IPS-20b (cell line): ENCODE data around the gene RNU6-9.
A peak's percentile ranks its signal among the peaks of the same experiment; 100 is the strongest.
"Not testable (repeated sequence)": the region's sequence is repeated elsewhere in the genome, so short reads cannot be mapped to it uniquely, and the experiment has no call there.

ENCODE experiments used
- H3K27ac ChIP-seq: one replicate; pipeline ENCODE4 v1.5.1; 2013; ENCODE audit warnings: low read length
- H3K27me3 ChIP-seq: 2 replicates; pipeline ENCODE4 v1.6.1; 2013; ENCODE audit warnings: mild to moderate bottlenecking, low read length, inconsistent platforms; ENCODE audit not compliant: insufficient read depth
- H3K36me3 ChIP-seq: 2 replicates; pipeline ENCODE4 v1.6.1; 2013; ENCODE audit warnings: low read depth, mild to moderate bottlenecking, inconsistent platforms, low read length, moderate library complexity; ENCODE audit not compliant: insufficient read depth
- H3K4me1 ChIP-seq: 2 replicates; pipeline ENCODE4 v1.6.1; 2013; ENCODE audit warnings: mild to moderate bottlenecking, control low read depth, inconsistent platforms, low read length, moderate library complexity; ENCODE audit not compliant: insufficient read depth
- H3K4me3 ChIP-seq: 2 replicates; pipeline ENCODE4 v1.5.1; 2013; ENCODE audit warnings: mild to moderate bottlenecking, low read length, inconsistent platforms
- H3K9ac ChIP-seq: 2 replicates; pipeline ENCODE4 v1.6.1; 2013; ENCODE audit warnings: low read depth, mild to moderate bottlenecking, inconsistent platforms, low read length, moderate library complexity
- H3K9me3 ChIP-seq: 2 replicates; pipeline ENCODE4 v1.6.1; 2013; ENCODE audit warnings: mild to moderate bottlenecking, low read depth, low read length, inconsistent platforms; ENCODE audit not compliant: insufficient read depth

RNU6-9 gene

DNA sequence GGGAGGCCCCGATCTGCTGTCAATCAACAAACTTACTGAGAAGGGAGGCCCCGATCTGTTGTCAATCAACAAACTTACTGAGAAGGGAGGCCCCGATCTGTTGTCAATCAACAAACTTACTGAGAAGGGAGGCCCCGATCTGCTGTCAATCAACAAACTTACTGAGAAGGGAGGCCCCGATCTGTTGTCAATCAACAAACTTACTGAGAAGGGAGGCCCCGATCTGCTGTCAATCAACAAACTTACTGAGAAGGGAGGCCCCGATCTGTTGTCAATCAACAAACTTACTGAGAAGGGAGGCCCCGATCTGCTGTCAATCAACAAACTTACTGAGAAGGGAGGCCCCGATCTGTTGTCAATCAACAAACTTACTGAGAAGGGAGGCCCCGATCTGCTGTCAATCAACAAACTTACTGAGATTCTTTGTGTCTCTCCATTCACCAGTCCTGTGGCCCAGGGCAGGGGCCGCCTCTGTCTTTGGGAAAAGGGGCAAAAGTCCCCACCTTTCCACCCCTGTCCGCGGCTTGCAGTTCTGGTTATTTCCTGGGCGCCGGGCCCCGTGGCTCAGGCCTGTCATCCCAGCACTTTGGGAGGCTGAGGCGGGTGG, 39.6 kb upstream of the RNU6-9 start:
- H3K9ac ChIP-seq, H3K4me3 ChIP-seq, H3K9me3 ChIP-seq, H3K36me3 ChIP-seq, H3K4me1 ChIP-seq, H3K27ac ChIP-seq, H3K27me3 ChIP-seq: not testable (repeated sequence)

DNA sequence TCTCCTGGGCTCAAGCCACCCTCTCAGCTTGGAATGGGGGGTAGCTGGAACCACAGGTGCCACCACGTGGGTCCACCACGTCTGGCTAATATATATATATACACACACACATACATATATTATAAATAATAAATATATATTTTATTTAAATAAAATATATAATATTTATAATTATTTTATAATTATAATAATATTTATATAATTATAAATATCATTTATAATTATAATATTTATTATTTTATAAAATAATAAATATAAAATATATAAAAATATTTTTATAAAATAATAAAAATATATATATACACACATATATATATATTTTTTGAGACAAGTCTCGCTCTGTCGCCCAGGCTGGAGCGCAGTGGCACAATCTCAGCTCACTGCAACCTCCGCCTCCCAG, 38.7 kb upstream of the RNU6-9 start:
- Histone ChIP-seq H3K9me3 (no peaks in the 10 kb centered on the region), H3K27ac (no peak overlapping the region), H3K4me1 (no peaks in the 10 kb centered on the region), H3K4me3 (no peak overlapping the region), H3K36me3 (no peaks in the 10 kb centered on the region), H3K9ac (no peak overlapping the region), H3K27me3 (peaks cover 14% of the 10 kb centered on the region)

DNA sequence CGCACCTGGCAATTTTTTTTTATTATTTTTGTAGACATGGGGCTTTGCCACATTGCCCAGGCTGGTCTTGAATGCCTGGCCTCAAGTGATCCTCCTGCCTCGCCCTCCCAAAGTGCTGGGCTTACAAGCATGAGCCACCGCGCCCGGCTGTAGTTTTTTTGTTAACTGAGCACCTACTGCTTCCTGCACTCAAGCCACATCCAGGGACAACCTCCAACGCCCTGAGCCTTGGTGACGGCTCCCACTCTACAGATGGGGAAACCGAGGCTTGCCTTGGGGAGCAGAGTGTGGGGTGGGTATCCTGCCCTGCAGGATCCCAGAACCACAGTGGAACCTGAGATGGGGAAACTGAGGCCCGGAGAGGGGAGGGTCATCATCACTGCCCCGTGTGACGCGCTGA, 38.1 kb upstream of the RNU6-9 start:
- Histone ChIP-seq H3K36me3 (no peaks in the 10 kb centered on the region), H3K9ac (no peak overlapping the region), H3K4me1 (no peaks in the 10 kb centered on the region), H3K27ac (no peak overlapping the region), H3K27me3 (peaks cover 20% of the 10 kb centered on the region), H3K9me3 (no peaks in the 10 kb centered on the region), H3K4me3 (no peak overlapping the region)

DNA sequence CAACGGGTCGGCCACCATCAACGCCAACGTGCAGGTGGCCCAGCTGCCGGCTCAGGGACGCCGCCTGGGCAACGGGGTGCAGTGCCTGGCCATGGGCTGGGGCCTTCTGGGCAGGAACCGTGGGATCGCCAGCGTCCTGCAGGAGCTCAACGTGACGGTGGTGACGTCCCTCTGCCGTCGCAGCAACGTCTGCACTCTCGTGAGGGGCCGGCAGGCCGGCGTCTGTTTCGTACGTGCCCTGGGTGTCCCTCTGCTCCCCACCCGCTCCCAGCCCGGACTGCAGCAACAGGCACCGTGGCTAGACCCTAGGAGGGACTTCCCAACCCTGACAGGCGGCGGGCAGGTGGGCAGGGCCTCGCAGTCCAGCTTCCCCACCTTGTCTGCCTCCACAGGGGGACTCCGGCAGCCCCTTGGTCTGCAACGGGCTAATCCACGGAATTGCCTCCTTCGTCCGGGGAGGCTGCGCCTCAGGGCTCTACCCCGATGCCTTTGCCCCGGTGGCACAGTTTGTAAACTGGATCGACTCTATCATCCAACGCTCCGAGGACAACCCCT, 37.6 kb upstream of the RNU6-9 start:
- Histone ChIP-seq H3K4me3 (no peak overlapping the region), H3K36me3 (no peaks in the 10 kb centered on the region), H3K27ac (no peak overlapping the region), H3K9ac (no peak overlapping the region), H3K9me3 (no peaks in the 10 kb centered on the region), H3K4me1 (no peaks in the 10 kb centered on the region), H3K27me3 (peaks cover 25% of the 10 kb centered on the region)

DNA sequence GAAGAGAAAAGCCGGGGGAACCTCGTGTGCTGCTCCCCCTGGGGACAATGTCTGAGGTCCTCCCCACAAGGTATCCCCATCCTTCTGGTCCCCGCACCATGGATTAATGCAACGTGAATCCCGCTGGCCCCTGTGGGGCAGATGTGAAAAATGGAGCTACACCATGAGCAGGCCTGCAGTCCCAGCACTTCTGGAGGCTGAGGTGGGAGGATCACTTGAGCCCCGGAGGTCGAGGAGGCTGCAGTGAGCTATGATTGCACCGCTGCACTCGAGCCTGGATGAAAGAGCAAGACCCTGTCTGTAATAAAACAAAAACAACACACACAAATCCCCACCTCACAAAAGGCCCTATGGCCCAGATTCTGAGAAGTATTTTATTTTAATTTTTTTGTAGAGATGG, 35.0 kb upstream of the RNU6-9 start:
- H3K9me3 ChIP-seq: no peaks in the 10 kb centered on the region
- H3K9ac ChIP-seq: no peak overlapping the region
- H3K27me3 ChIP-seq: peaks cover 35% of the 10 kb centered on the region
- no peaks in the 10 kb centered on the region for H3K36me3 ChIP-seq
- no peak overlapping the region for H3K4me3 ChIP-seq
- no peak overlapping the region for H3K27ac ChIP-seq
- H3K4me1 ChIP-seq: no peaks in the 10 kb centered on the region

DNA sequence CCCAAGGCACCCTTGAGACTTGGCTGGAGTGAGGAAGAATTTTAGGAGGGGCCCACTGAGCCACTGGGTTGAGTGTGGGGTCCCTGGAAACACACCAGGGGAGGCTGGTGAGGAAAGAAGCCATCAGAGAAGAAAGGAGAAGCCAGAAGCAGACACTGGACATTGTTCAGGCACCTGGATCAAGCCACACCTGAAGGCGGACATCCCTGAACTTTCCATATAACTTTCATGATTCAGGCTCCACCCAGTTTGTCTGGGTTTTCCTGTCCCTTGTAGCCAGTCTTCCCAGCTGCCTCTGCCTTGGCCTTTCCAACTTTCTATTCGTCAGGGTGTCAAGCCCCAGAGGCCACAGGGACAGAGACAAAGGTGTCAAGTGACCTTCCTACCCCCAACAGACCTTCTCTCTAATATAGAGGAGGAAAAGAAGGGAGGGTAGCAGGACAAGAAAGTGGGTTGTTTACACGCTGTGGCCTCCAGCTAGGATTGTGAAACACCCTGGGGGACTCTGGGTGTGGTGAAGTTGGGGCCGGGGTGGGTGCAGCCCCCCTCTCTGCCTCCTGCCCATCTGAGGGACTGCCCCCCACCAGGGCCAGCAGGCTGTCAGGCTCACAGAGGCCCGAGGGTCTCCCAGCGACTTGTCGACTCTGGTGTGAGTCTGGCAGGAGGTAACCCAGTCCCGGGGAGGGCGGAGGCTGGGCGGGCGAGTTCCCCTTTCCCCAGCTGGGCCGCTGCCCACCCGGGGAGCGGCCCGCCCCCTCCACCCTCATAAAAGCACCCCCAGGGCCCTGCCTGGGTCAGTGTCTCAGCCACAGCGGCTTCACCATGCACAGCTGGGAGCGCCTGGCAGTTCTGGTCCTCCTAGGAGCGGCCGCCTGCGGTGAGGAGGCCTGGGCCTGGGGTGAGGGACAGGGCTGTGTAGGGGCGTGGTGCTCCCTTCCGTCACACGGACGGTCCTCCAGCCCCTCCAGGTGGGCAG, 34.1 kb upstream of the RNU6-9 start, which contains the start of gene CFD:
TSS of gene CFD (plus strand) at position 797 of the 976 bp plus-strand sequence. CDS start at position 823, 26 bp downstream.
- H3K4me3 ChIP-seq: peak within 1 kb of the TSS; percentile 40; the same call in 1 of the 2 replicates
- H3K36me3 ChIP-seq: no peaks in the 10 kb centered on the region
- H3K4me1 ChIP-seq: no peaks in the 10 kb centered on the region
- H3K27me3 ChIP-seq: peaks cover 36% of the 10 kb centered on the region
- H3K9me3 ChIP-seq: no peaks in the 10 kb centered on the region
- no peak within 1 kb of the TSS for H3K27ac ChIP-seq
- H3K9ac ChIP-seq: no peak within 1 kb of the TSS

DNA sequence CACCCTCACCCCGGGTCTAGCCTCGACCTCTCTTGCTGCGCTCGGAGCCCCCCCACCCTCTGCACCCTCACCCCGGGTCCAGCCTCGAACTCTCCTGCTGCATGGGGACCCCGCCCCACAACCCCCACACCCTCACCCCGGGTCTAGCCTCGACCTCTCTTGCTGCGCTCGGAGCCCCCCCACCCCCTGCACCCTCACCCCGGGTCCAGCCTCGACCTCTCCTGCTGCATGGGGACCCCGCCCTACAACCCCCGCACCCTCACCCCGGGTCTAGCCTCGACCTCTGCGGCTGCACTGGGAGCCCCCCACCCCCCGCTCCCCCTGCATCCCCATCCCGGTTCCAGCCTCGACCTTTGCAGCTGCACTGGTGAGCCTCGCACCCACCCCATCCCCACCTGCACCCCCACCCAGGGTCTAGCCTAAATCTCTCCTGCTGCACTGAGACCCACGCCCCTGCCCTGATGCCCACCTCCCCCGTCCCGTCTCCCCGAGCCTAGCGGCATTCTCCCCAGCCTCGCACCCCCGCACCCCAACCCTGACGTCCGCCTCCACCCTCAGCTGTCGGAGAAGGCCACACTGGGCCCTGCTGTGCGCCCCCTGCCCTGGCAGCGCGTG, 32.0 kb upstream of the RNU6-9 start:
- Histone ChIP-seq H3K27ac (no peak overlapping the region), H3K9ac (no peak overlapping the region), H3K9me3 (no peaks in the 10 kb centered on the region), H3K4me1 (no peaks in the 10 kb centered on the region), H3K36me3 (no peaks in the 10 kb centered on the region), H3K4me3 (no peak overlapping the region; the same call in 1 of the 2 replicates), H3K27me3 (peaks cover 36% of the 10 kb centered on the region)

DNA sequence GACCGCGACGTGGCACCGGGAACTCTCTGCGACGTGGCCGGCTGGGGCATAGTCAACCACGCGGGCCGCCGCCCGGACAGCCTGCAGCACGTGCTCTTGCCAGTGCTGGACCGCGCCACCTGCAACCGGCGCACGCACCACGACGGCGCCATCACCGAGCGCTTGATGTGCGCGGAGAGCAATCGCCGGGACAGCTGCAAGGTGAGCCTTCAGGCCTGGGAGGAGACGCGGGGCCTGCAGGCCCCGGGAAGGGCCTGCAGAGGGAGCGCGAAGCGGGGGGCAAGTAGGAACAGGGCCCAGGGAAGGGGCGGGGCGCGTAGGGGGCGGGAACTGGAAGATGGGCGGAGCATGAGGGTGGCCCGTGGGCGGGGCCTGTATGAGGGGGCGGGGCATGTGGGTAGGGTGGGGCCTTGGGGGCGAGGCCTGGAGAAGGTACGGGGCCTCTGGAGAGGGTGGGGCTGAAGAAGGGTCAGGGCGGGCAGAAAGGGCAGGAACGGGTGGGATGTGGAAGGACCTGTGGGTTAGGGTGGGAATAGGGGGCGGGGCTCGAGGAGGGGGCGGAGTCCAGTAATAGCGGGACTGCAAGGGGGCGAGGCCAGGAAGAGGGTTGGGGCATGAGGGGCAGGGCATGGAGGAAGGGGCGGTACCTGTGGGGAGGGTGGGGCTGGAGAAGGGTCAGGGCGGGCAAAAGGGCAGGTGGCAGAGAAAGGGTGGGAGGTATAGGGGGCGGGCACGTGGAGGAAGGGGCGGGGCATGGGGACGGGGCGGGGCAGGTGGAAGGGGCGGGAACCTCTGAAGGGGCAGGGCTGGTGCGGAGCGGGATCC, 31.3 kb upstream of the RNU6-9 start:
- Histone ChIP-seq H3K36me3 (no peaks in the 10 kb centered on the region), H3K27ac (no peak overlapping the region), H3K4me3 (peak overlapping the region; percentile 56; the same call in 1 of the 2 replicates), H3K4me1 (no peaks in the 10 kb centered on the region), H3K9ac (no peak overlapping the region), H3K9me3 (no peaks in the 10 kb centered on the region), H3K27me3 (peaks cover 36% of the 10 kb centered on the region)

DNA sequence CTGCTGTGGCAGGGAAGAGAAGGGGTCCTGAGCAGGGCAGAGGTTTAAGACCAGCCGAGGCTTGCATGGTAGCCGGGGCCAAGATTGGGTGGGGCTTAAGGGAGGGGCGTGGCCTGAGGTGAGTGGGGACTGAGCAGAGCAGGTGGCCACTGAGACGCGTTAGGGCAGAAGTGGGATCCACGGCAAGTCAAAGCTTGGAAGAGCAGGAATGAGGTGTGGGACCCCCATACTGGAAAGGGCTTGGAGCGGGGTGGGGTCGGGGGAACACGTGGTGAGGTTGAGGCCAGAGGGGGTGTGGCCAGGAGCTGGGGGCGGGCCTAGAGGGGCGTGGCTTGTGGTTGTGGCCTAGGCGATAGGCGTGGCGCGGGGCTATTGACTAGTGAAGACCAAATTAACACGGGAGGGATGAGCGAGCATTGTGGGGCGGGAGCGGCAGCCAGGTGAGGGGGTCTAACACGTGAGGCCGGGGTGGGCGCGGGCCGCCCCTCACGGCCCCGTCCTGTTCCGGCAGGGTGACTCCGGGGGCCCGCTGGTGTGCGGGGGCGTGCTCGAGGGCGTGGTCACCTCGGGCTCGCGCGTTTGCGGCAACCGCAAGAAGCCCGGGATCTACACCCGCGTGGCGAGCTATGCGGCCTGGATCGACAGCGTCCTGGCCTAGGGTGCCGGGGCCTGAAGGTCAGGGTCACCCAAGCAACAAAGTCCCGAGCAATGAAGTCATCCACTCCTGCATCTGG, 30.5 kb upstream of the RNU6-9 start:
- Histone ChIP-seq H3K27me3 (peaks cover 36% of the 10 kb centered on the region), H3K4me1 (peaks cover 4% of the 10 kb centered on the region), H3K27ac (no peak overlapping the region), H3K9ac (no peak overlapping the region), H3K36me3 (peaks cover 4% of the 10 kb centered on the region; the same call in 1 of the 2 replicates), H3K4me3 (peak overlapping the region; percentile 56; the same call in 1 of the 2 replicates), H3K9me3 (no peaks in the 10 kb centered on the region)

DNA sequence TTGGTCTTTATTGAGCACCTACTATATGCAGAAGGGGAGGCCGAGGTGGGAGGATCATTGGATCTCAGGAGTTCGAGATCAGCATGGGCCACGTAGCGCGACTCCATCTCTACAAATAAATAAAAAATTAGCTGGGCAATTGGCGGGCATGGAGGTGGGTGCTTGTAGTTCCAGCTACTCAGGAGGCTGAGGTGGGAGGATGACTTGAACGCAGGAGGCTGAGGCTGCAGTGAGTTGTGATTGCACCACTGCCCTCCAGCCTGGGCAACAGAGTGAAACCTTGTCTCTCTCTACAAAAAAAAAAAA, 30.0 kb upstream of the RNU6-9 start:
- no peak overlapping the region for H3K27ac ChIP-seq
- no peaks in the 10 kb centered on the region for H3K9me3 ChIP-seq
- peak overlapping the region; percentile 56; the same call in 1 of the 2 replicates for H3K4me3 ChIP-seq
- H3K4me1 ChIP-seq: peaks cover 4% of the 10 kb centered on the region
- no peak overlapping the region for H3K9ac ChIP-seq
- H3K27me3 ChIP-seq: peaks cover 35% of the 10 kb centered on the region
- H3K36me3 ChIP-seq: peaks cover 5% of the 10 kb centered on the region; the same call in 1 of the 2 replicates
